Naive thymus-derived CD8-positive, alpha-beta T cell (primary cell): ENCODE measurements around the gene PROM1. TPM values are rescaled to one million over a fixed set of nuclear protein-coding genes. Genes with fewer than 3 reads are reported as not detected.

ENCODE experiments used
- ATAC-seq, 2 donors: fragments of 150-1000 bp; cut with Tn5 transposase in 1 of 2; sonication (Bioruptor Pico), chemical (Tn5 transposase) in 1 of 2; 1 replicate in 1 of 2; 2 replicates in 1 of 2; pipeline ENCODE4 v1.10.0; 2021; ENCODE audit warnings: mild to moderate bottlenecking in 2 of 2, moderate library complexity in 2 of 2
- POLR2A ChIA-PET: fragments of 350-600 bp; sonication (Branson Sonifier 250); formaldehyde crosslinking; loops from one replicate; lab custom pipeline; 2021; ENCODE audit warnings: antibody characterized with exemption; lab: Charles Lee
- DNase-seq, 10 donors: peaks; one replicate each; pipeline versions ENCODE4 v3.0.0 to v3.0.0-alpha.2; 2020 to 2022
- H3K27ac Mint-ChIP-seq, 10 donors: one replicate each; pipeline ENCODE4 v1.8.0; 2020 to 2022; ENCODE audit warnings: mild to moderate bottlenecking in 10 of 10, mixed read lengths in 10 of 10, moderate library complexity in 4 of 10, inconsistent platforms in 1 of 10
- H3K27me3 Mint-ChIP-seq, 5 donors: one replicate each; pipeline ENCODE4 v1.8.0; 2021 to 2022; ENCODE audit warnings: mixed read lengths in 5 of 5
- H3K36me3 Mint-ChIP-seq, 3 donors: one replicate each; pipeline ENCODE4 v1.8.0; 2020 to 2022; ENCODE audit warnings: mixed read lengths in 3 of 3, mild to moderate bottlenecking in 2 of 3, inconsistent platforms in 1 of 3
- H3K4me1 Mint-ChIP-seq, 4 donors: one replicate each; pipeline ENCODE4 v1.8.0; 2021 to 2022; ENCODE audit warnings: mixed read lengths in 4 of 4
- H3K4me3 Mint-ChIP-seq, 10 donors: one replicate each; pipeline ENCODE4 v1.8.0; 2020 to 2022; ENCODE audit warnings: mild to moderate bottlenecking in 10 of 10, mixed read lengths in 10 of 10, moderate library complexity in 6 of 10, inconsistent platforms in 1 of 10
- H3K9me3 Mint-ChIP-seq, 9 donors: one replicate each; pipeline ENCODE4 v1.8.0; 2020 to 2022; ENCODE audit warnings: mixed read lengths in 9 of 9, mild to moderate bottlenecking in 3 of 9, inconsistent platforms in 1 of 9, moderate library complexity in 1 of 9
- polyA plus RNA-seq, 3 donors: library from polyadenylated mRNA; unstranded; fragments of 300-500 nt; fragmentation: Illumina TruSeq; gene quantifications; one replicate each; pipeline ENCODE4 v1.2.3, GENCODE V29; 2021
- total RNA-seq, 8 experiments: library from RNA in 2 of 8; stranded (reverse) in 2 of 8; gene quantifications; one replicate each; pipeline ENCODE4 v1.2.3 and lab custom pipeline; 2021 to 2026

PROM1 gene
- total and polyA plus RNA-seq, 5 experiments from 2014 or later, result not detected

GRCh38 chr4:15938182-15938581, 145.6 kb downstream of the PROM1 start:
- Mint-ChIP-seq H3K4me3 (no peak overlapping the region), H3K27me3 (peaks cover 0 to 14% (median 12%) of the 10 kb centered on the region in 5 donors), H3K9me3 (no peaks in the 10 kb centered on the region), H3K36me3 (no peaks in the 10 kb centered on the region), H3K27ac (peak overlapping the region in 1 of 10 donors; percentile 9), H3K4me1 (no peaks in the 10 kb centered on the region)
- DNase-seq, result no peak
- ATAC-seq, result no peak
- POLR2A ChIA-PET, result no interaction called here

DNA sequence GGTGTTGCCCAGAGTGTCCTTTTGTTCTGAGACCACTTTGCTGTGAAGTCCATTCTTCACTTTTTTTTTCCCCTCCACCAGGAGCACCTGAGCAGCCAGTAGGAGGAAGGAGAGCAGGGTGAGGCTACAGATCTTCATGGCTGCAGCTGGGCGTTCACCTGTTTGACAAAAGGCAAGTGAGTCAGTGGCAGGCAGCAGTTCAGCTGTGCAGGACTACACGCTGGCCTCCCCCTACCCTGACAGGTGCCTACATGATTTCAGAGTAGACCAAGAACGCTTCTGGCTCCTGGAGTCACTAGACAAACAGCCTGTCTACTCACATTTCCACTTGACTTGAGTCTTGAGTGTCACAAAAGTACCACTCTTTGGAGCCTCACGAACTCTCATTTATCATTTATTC, 147.3 kb downstream of the PROM1 start:
- ATAC-seq (no peak), DNase-seq (no peak)
- no peaks in the 10 kb centered on the region for H3K36me3 Mint-ChIP-seq
- POLR2A ChIA-PET, result no interaction called here
- no peaks in the 10 kb centered on the region for H3K4me1 Mint-ChIP-seq
- no peak overlapping the region for H3K27ac Mint-ChIP-seq
- peaks cover 0 to 14% (median 12%) of the 10 kb centered on the region in 5 donors for H3K27me3 Mint-ChIP-seq
- H3K9me3 Mint-ChIP-seq, result no peaks in the 10 kb centered on the region
- no peak overlapping the region for H3K4me3 Mint-ChIP-seq

DNA sequence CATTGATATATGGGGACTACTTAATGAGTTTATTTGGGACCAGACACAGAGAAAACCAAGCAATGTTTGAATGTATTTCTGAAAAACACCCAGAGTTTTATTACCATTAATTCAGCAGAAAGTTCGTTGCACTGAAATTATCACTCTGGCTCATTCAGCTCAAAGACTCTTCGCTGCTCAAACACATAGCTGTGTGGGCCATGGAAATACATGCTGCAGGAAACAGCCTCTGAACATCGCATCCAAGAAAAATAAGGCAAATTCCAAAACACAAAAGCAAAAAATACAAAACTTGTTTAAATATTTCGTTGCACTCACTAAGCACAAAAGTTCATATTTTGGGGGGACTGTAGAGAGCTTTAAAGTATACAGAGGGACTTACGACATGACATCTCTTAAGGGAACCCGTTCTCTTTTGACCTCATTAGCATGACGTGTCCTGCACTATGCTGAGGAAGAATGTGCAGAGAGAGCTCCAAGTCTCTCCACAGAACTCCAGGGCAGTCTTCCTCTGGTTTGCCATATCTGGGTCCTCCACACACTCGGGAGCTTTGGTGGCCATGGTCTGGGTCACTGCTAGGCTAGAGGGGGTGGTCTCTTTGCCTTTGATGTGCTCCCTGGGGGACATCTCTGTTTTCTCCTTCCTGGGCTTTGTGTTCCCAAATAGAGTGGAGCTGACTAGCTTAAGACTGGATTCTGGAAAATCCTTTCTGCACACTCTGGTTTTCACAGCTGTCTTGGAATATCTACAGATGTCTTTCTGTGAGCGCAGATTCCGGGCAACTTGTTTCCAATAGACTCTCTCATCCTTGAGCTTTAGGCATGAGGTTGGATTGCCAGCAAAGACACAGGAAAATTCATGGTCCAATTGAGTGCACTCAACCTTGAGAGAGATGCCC, 148.1 kb downstream of the PROM1 start:
- H3K27me3 Mint-ChIP-seq, result peaks cover 0 to 14% (median 11%) of the 10 kb centered on the region in 5 donors
- H3K9me3 Mint-ChIP-seq, result no peaks in the 10 kb centered on the region
- DNase-seq (no peak), ATAC-seq (no peak)
- no peaks in the 10 kb centered on the region for H3K36me3 Mint-ChIP-seq
- no peak overlapping the region for H3K4me3 Mint-ChIP-seq
- peaks cover 0 to 2% (median under 1%) of the 10 kb centered on the region in 4 donors for H3K4me1 Mint-ChIP-seq
- POLR2A ChIA-PET, result no interaction called here
- no peak overlapping the region for H3K27ac Mint-ChIP-seq

DNA sequence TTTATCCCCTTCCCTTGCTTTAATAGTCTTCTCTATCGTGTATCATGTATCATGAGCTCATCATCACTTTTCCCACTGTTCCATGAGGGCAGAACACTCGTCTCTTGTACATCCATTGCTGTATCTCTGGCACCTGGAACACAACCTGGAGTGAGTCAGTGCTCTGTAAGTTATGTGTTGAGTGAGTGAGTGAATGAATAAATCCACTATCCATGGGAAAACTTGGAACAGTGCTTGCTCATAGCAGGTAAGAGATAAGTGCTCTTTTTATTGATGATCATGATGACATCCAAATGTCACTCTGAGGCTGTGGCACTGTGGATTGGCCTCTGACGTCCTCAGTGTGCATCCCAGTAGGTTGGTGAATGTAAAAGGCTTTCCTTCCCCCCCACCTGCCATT, 149.6 kb downstream of the PROM1 start:
- Mint-ChIP-seq H3K9me3 (no peaks in the 10 kb centered on the region), H3K36me3 (no peaks in the 10 kb centered on the region), H3K27ac (no peak overlapping the region), H3K4me3 (no peak overlapping the region), H3K27me3 (peaks cover 0 to 11% (median 4%) of the 10 kb centered on the region in 5 donors), H3K4me1 (peaks cover 0 to 6% (median 3%) of the 10 kb centered on the region in 4 donors)
- POLR2A ChIA-PET, result no interaction called here
- ATAC-seq (no peak), DNase-seq (no peak)

GRCh38 chr4:15931451-15932210, 152.2 kb downstream of the PROM1 start:
- POLR2A ChIA-PET, result no interaction called here
- no peak overlapping the region for H3K4me3 Mint-ChIP-seq
- ATAC-seq, result no peak
- H3K27ac Mint-ChIP-seq, result no peak overlapping the region
- H3K27me3 Mint-ChIP-seq, result peaks cover 0 to 8% (median 4%) of the 10 kb centered on the region in 5 donors
- no peak for DNase-seq
- H3K4me1 Mint-ChIP-seq, result peaks cover 0 to 6% (median 3%) of the 10 kb centered on the region in 4 donors
- no peaks in the 10 kb centered on the region for H3K9me3 Mint-ChIP-seq
- H3K36me3 Mint-ChIP-seq, result no peaks in the 10 kb centered on the region

DNA sequence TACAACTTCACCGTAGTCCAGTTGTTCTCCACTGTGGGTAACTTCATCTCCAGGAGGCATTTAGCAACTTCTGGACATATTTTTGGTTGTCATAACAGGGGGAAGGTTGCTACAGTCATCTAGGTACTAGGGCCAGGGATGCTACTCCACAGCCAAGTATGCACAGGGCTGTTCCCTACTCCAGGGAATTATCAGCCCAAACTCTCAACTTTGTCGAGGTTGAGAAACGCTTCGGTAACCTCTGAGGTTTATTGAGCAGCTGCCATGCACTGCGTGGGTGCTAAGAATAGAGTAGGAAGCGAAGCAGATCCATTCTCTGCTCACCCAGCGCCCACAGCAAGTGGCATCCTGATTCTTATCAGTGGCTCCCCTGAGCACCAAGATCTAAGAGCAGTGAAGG, 153.5 kb downstream of the PROM1 start:
- Mint-ChIP-seq H3K4me1 (peaks cover 0 to 6% (median 3%) of the 10 kb centered on the region in 4 donors), H3K36me3 (no peaks in the 10 kb centered on the region), H3K27ac (no peak overlapping the region), H3K27me3 (peaks cover 0 to 7% (median 4%) of the 10 kb centered on the region in 5 donors), H3K9me3 (no peaks in the 10 kb centered on the region), H3K4me3 (no peak overlapping the region)
- DNase-seq (no peak), ATAC-seq (no peak)
- POLR2A ChIA-PET, result no interaction called here

DNA sequence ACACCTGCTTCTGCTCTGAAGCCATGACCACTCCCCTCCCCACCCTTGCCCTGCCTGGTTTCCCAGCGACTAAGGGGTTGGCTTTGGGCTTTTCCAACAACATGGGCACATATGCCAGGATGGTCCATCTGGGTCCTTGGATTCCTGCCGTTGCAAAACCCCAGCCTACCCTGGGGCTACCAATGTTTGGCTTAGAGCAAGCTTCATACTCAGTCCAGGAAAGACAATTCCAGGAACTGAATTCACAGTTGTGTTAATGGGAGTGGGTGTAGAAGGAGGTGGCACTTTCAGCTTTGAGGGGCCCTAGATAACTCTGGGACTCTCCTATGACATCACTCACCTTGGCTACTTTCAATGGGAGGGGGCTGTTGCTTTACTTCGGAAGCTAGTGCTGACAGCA, 154.3 kb downstream of the PROM1 start:
- H3K4me3 Mint-ChIP-seq, result no peak overlapping the region
- no peaks in the 10 kb centered on the region for H3K9me3 Mint-ChIP-seq
- no peak overlapping the region for H3K27ac Mint-ChIP-seq
- no peaks in the 10 kb centered on the region for H3K36me3 Mint-ChIP-seq
- DNase-seq (no peak), ATAC-seq (no peak)
- peaks cover 0 to 5% (median under 1%) of the 10 kb centered on the region in 5 donors for H3K27me3 Mint-ChIP-seq
- POLR2A ChIA-PET, result no interaction called here
- peaks cover 0 to 6% (median 3%) of the 10 kb centered on the region in 4 donors for H3K4me1 Mint-ChIP-seq

DNA sequence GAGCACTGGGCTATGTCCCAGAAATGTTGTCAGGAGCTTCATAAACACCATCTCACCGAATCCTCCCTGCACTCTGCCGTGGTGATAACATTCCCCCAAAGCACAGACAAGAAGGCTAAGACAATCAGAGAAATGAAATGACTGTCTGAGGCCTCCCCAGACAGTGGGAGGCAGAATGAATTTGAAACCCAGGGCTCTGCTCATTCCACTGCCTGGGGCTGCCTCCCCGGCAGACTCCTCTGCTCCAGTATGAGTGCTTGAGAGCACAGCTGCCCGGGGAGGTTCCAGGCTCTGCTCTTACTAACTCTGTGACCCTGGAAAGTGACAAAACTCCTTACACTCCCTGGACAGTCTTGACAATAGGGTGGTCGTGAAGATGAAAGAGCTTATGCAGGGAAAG, 154.9 kb downstream of the PROM1 start:
- H3K36me3 Mint-ChIP-seq, result no peaks in the 10 kb centered on the region
- ATAC-seq (no peak), DNase-seq (no peak)
- POLR2A ChIA-PET, result no interaction called here
- H3K27me3 Mint-ChIP-seq, result peaks cover 0 to 5% (median 0%) of the 10 kb centered on the region in 5 donors
- no peak overlapping the region for H3K4me3 Mint-ChIP-seq
- no peaks in the 10 kb centered on the region for H3K9me3 Mint-ChIP-seq
- H3K27ac Mint-ChIP-seq, result no peak overlapping the region
- peaks cover 0 to 6% (median 3%) of the 10 kb centered on the region in 4 donors for H3K4me1 Mint-ChIP-seq

GRCh38 chr4:15926486-15926885, 157.3 kb downstream of the PROM1 start:
- peaks cover 0 to 6% (median 3%) of the 10 kb centered on the region in 4 donors for H3K4me1 Mint-ChIP-seq
- DNase-seq, result no peak
- ATAC-seq, result no peak
- H3K4me3 Mint-ChIP-seq, result no peak overlapping the region
- no peaks in the 10 kb centered on the region for H3K9me3 Mint-ChIP-seq
- H3K36me3 Mint-ChIP-seq, result no peaks in the 10 kb centered on the region
- peaks cover 0 to 3% (median 0%) of the 10 kb centered on the region in 5 donors for H3K27me3 Mint-ChIP-seq
- H3K27ac Mint-ChIP-seq, result no peak overlapping the region
- POLR2A ChIA-PET, result no interaction called here

DNA sequence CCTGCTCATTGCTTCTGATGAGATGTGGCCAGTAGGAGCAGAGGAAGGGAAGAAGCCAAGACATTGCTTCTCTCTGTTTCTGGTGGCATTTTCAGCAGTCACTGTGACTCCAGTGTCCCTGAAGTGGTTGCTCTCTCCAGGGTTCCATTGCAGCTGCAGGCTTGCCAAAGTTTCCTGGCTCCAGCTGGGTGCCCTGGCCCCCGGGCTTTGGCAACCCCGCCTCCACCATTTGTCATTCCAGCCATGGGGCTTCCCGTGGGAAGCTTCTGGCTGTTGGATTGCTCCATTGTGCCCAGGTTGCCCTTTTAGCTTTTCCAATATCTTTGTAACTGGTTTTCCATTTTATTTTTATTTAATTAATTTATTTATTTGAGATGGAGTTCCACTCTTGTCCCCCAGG, 158.0 kb downstream of the PROM1 start:
- POLR2A ChIA-PET, result no interaction called here
- Mint-ChIP-seq H3K4me1 (peaks cover 0 to 5% (median 2%) of the 10 kb centered on the region in 4 donors), H3K4me3 (no peak overlapping the region), H3K36me3 (no peaks in the 10 kb centered on the region), H3K9me3 (no peaks in the 10 kb centered on the region), H3K27ac (no peak overlapping the region), H3K27me3 (peaks cover 0 to 3% (median 0%) of the 10 kb centered on the region in 5 donors)
- no peak for DNase-seq
- no peak for ATAC-seq

DNA sequence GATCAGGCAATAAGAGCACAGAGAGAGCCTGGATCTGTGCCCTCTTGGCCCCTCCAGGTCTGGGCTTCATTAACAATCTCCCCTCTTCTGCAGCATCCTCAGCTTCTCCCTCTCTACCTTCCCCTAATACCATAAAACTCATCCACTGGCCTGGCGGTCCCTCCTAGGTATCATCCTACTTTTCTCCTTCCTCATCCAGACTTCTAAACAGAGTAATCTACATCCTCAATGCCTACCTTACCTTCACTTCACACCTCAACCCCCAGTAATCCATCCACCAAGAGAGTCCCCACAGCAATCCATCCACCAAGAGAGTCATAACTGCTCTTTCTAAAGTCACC, 162.3 kb downstream of the PROM1 start:
- ATAC-seq, result no peak
- POLR2A ChIA-PET, result no interaction called here
- no peaks in the 10 kb centered on the region for H3K4me1 Mint-ChIP-seq
- no peaks in the 10 kb centered on the region for H3K36me3 Mint-ChIP-seq
- DNase-seq, result no peak
- H3K4me3 Mint-ChIP-seq, result no peak overlapping the region
- H3K27ac Mint-ChIP-seq, result no peak overlapping the region
- peaks cover 5 to 19% (median 12%) of the 10 kb centered on the region in 5 donors for H3K27me3 Mint-ChIP-seq
- peaks cover 0 to 2% (median 0%) of the 10 kb centered on the region in 9 donors for H3K9me3 Mint-ChIP-seq

- ATAC-seq, result no peak
- Mint-ChIP-seq H3K27ac (no peak overlapping the region), H3K36me3 (peaks cover 0 to 2% (median 1%) of the 10 kb centered on the region in 3 donors), H3K4me1 (no peaks in the 10 kb centered on the region), H3K4me3 (no peak overlapping the region), H3K27me3 (peaks cover 5 to 19% (median 12%) of the 10 kb centered on the region in 5 donors), H3K9me3 (peaks cover 0 to 5% (median 2%) of the 10 kb centered on the region in 9 donors)
- DNase-seq, result no peak
- POLR2A ChIA-PET, result no interaction called here
Observed at GRCh38 chr4:15920723-15921591, 162.9 kb downstream of the PROM1 start.
